BE2C (cell line): ENCODE results near the gene LSMEM2.

Source experiments
- DNase-seq: peaks from one replicate; pipeline ENCODE4 v3.0.0-alpha.2; 2020
- H3K27me3 ChIP-seq: fragments of 250-450 bp; sonication (Bioruptor Pico); 2 replicates; pipeline ENCODE4 v1.5.1; 2020; ENCODE audit warnings: mild to moderate bottlenecking
- H3K36me3 ChIP-seq: fragments of 250-450 bp; sonication (Bioruptor Pico); 2 replicates; pipeline ENCODE4 v1.5.1; 2020; ENCODE audit warnings: mild to moderate bottlenecking
- H3K4me1 ChIP-seq: fragments of 250-450 bp; sonication (Bioruptor Pico); 2 replicates; pipeline ENCODE4 v1.5.1; 2020
- H3K4me3 ChIP-seq: 2 replicates; pipeline ENCODE4 v1.5.1; 2011; ENCODE audit warnings: low read depth, low read length
- H3K9me3 ChIP-seq: fragments of 250-450 bp; sonication (Bioruptor Pico); 2 replicates; pipeline ENCODE4 v1.5.1; 2020
- TF ChIP-seq, protein P1 (sequence below): IDR thresholded peaks from 2 replicates; pipeline ENCODE4 v1.5.1; 2012; ENCODE audit warnings: mild to moderate bottlenecking, low read depth, low read length

LSMEM2 gene

GRCh38 chr3:50249457-50249856 is 29.4 kb upstream of the LSMEM2 start:
- TF ChIP-seq, protein P1, sequence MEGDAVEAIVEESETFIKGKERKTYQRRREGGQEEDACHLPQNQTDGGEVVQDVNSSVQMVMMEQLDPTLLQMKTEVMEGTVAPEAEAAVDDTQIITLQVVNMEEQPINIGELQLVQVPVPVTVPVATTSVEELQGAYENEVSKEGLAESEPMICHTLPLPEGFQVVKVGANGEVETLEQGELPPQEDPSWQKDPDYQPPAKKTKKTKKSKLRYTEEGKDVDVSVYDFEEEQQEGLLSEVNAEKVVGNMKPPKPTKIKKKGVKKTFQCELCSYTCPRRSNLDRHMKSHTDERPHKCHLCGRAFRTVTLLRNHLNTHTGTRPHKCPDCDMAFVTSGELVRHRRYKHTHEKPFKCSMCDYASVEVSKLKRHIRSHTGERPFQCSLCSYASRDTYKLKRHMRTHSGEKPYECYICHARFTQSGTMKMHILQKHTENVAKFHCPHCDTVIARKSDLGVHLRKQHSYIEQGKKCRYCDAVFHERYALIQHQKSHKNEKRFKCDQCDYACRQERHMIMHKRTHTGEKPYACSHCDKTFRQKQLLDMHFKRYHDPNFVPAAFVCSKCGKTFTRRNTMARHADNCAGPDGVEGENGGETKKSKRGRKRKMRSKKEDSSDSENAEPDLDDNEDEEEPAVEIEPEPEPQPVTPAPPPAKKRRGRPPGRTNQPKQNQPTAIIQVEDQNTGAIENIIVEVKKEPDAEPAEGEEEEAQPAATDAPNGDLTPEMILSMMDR: no peak
- H3K4me3 ChIP-seq: no peak overlapping the region
- no peaks in the 10 kb centered on the region for H3K9me3 ChIP-seq
- H3K27me3 ChIP-seq: no peaks in the 10 kb centered on the region
- no peak for DNase-seq
- H3K4me1 ChIP-seq: peaks cover 4% of the 10 kb centered on the region
- H3K36me3 ChIP-seq: no peaks in the 10 kb centered on the region

GRCh38 chr3:50250514-50250913 is 28.4 kb upstream of the LSMEM2 start:
- no peaks in the 10 kb centered on the region for H3K27me3 ChIP-seq
- TF ChIP-seq, protein P1: no peak
- H3K4me3 ChIP-seq: no peak overlapping the region
- H3K36me3 ChIP-seq: no peaks in the 10 kb centered on the region
- H3K4me1 ChIP-seq: peaks cover 4% of the 10 kb centered on the region
- no peak for DNase-seq
- no peaks in the 10 kb centered on the region for H3K9me3 ChIP-seq

- Histone ChIP-seq H3K27me3 (no peaks in the 10 kb centered on the region), H3K9me3 (no peaks in the 10 kb centered on the region), H3K36me3 (no peaks in the 10 kb centered on the region), H3K4me1 (peaks cover 4% of the 10 kb centered on the region), H3K4me3 (no peak overlapping the region)
- TF ChIP-seq, protein P1: no peak
- DNase-seq: no peak
Measured at GRCh38 chr3:50251220-50251619, 27.7 kb upstream of the LSMEM2 start.

DNA sequence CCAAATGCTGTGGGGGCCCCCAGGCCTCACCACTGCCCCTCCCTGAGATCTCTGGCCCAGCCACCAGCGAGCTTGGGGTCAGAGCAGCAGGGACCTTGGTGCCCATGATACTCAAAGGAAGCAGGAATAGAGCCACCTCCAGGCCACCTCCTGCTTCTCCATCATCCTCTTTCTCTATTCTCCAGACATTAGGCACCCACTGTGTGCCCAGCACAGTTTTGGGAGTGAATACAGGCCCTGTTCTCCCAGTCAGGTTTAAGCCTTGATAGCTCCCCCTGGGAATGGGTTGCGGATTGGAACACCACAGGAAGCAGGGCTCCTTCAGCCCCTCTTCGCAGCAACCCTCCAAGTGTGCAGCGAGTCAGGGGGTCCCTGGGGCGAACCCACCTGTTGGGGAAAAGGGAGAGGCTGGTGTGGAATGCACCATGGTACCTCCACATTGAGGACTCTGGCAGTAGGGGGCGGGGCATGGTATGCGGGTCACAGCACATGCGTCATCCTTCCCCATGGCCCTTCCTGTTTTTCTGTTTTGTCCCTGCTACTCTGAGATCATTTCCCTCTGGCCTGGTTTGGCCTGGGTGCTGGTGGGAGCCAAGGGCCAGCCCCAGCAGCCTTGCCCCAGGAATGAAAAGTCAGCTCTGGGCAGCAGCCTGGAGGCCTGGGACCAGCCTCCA is 24.2 kb upstream of the LSMEM2 start:
- TF ChIP-seq, protein P1: no peak
- H3K4me1 ChIP-seq: peaks cover 3% of the 10 kb centered on the region
- peaks cover 4% of the 10 kb centered on the region for H3K36me3 ChIP-seq
- H3K27me3 ChIP-seq: no peaks in the 10 kb centered on the region
- H3K9me3 ChIP-seq: no peaks in the 10 kb centered on the region
- no peak for DNase-seq
- no peak overlapping the region for H3K4me3 ChIP-seq

GRCh38 chr3:50255251-50255615 is 23.7 kb upstream of the LSMEM2 start:
- H3K9me3 ChIP-seq: no peaks in the 10 kb centered on the region
- H3K27me3 ChIP-seq: no peaks in the 10 kb centered on the region
- TF ChIP-seq, protein P1: no peak
- peaks cover 4% of the 10 kb centered on the region for H3K4me1 ChIP-seq
- no peak overlapping the region for H3K4me3 ChIP-seq
- peaks cover 4% of the 10 kb centered on the region for H3K36me3 ChIP-seq
- DNase-seq: no peak

GRCh38 chr3:50256978-50257890 is 21.7 kb upstream of the LSMEM2 start:
- Histone ChIP-seq H3K36me3 (peaks cover 4% of the 10 kb centered on the region), H3K9me3 (no peaks in the 10 kb centered on the region), H3K4me1 (peaks cover 4% of the 10 kb centered on the region), H3K4me3 (no peak overlapping the region), H3K27me3 (no peaks in the 10 kb centered on the region)
- TF ChIP-seq, protein P1: peak; percentile 63
- DNase-seq: peak; percentile 59
